Activated CD4-positive, alpha-beta T cell treated with anti-CD3 and anti-CD28 coated beads, Interleukin-2, Interleukin-6, amounts not matched to agents 100 ng/mL and 50 ng/mL, durations not matched to agents 16 hours and 8 hours (primary cell): ENCODE results near the gene SUSD6.

Source experiments
- DNase-seq: peaks from one replicate; pipeline ENCODE4 v3.0.0-alpha.2; 2020

Gene SUSD6

DNA sequence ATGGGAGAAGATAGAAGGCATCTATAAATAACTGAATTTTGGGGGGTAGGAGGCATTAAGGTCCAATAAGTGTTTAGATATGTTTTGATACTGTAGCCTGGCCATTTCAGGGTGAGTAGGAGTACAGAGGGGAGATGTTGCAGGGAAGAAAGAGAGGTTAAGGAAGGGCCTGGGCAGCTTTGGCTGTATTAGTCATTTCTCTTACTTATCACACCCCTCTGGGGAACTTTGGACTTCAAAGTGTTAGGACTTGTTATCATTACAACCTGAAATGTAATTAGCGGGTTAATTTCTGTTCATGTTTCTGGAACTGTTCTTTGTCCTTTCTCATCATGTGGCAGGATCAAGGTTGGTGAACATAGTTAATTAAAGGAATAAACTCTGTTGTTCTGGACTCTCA is 40.3 kb downstream of the SUSD6 start:
- DNase-seq = no peak

DNA sequence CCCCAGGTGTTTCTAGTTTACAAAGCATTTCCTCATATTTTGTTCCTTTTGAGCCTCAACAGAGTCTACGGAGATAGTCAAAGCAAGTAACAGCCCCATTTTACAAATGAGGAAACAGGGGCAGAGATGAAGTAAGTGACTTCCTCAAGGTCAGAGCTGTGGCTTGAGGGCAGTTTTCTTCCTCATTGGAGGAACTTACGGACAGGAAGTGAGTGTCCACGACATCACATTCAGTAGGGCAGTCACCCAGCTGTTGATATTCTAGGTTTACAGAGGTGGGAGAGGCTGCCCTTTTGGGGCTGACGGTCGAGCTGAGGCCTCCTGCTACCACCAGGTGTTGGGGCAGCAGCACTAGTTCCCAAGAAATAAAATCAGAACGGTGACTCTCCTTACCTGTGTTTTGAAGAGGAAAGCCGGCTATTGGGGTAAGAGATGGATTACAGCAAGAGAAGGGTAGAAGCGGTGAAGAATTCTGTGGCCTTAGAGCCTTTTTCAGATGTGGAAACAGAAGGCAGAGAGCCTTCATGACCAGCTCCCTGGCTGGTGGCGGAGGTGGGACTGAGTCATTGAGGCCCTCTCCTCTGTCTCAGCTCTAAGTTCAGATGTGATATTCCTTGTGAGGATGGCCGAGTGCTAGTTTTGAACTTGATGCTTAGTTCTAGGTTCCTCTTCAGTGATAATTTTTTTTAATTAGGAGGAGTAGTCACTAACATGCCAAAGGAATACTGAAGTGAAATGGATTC is 41.7 kb downstream of the SUSD6 start:
- peak; percentile 30 for DNase-seq

DNA sequence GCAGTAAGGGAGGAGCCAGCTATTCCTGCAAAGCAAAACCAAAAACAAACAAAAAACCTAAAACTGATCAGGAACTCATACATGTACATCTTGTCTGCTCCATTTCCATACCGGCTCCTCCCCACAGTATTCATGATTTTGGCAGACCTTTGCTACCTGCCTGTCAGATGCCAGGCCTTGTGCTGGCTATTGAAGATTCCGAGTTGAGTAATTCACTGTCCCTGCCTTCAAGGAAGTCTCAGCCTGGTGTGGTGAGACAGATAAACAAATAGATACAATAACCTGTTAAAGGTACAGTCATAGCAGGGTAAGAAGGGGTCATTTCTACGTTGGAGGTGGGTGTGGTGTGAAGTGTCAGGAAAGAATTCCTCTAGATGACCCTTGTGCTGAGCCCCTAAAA is 42.7 kb downstream of the SUSD6 start:
- no peak for DNase-seq

DNA sequence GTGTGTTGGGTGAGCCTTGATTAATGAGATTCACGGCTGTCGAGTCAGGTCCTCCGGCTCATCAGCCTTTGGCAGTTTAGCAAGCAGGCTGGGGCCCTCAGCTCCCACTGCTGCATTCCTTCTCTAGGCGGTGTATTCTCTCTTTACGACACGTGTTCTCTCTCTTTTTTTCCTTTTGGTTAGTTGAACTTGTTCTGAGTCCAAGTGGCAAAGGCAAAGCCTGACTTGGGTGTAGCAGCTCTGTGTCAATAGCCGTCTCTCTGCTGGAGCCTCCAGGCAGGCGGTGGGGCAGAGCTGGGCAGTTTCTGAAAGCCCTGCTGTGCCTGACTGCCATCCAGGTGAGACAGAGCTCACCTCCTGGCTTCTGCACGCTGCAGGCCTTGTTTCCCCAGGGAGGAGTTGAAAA is 46.6 kb downstream of the SUSD6 start:
- no peak for DNase-seq

DNA sequence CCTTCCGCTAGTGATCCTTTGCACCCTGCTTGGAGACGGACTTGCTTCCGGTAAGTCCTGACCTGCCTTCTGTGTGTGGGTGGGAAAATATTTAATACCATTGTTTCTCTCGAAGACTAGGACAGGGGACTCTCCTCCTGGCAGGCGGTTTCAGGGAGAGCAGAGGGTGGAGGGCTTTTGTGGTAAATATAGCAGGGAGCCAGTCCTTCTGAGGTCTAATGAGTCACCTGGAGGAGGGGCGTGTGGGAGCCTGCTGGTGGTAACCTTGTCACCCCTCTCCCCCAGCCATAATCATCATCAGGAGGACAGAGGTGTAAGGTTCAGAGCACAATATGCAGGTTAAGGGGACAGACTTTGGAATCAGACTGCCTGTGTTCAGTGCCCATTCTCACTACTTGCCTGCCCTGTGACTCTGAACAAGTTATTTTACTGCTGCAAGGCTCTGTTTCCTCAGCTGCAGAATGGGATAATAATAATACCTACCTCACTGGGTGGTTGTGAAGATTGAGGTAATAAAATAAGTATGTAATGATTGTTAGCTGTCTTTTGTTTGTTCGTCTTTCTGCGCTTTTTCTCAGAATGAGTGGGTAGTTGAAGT is 47.4 kb downstream of the SUSD6 start:
- DNase-seq = peak; percentile 71

DNA sequence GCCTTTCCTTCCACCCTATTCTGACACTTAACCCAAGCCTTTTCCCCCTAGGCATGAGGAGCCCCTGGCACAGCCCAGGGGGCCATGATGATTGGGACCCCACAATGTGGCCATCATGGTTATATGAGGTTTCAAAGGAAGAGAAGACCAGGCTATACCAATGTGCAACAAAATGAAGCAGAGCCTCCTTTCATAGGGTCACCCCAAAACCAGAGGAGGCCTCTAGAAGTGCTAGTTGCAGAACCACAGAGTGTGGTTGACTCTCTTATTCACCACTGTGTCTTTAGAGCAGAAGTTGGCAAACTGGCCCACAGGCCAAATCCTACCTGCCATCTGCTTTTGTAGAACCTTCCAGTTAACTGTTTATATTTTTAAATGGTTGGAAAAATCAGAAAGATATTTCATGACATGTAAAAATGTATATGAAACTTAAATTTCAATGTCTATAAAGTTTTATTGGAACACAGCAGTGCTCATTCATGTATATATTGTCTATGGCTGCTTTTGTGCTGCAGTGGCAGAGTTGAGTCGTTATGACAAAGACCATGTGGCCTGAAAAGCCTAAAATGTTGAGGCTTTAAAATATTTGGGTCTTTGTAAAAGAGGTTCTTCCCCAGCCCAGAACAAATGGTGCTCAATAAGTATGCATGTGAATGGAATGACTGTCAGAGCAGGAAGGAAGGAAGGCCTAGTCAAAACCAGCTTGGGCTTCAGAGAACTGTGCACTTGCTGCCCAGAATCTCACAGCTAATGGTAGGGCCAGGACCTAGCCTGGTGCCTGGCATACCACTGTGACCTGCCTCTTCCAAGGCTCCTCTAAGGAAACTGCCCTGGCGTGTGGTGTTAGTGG is 49.2 kb downstream of the SUSD6 start:
- DNase-seq = peak; percentile 85

DNA sequence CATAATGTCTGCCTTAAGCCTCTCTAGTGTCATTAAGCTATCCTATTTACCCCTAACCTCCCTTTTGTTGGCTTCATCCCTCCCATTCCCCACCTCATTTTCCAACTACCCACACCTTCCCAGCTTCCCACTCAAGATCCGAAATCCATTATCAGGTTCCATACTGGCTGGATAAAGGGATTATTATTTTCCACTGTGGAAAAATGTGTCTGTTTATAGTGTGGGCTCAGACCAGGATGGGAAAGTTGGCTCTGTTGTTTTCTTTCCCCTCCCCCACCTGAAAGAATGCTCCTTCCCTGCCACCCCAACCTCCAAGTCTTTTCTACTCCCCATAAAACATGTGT is 49.8 kb downstream of the SUSD6 start:
- DNase-seq = no peak

DNA sequence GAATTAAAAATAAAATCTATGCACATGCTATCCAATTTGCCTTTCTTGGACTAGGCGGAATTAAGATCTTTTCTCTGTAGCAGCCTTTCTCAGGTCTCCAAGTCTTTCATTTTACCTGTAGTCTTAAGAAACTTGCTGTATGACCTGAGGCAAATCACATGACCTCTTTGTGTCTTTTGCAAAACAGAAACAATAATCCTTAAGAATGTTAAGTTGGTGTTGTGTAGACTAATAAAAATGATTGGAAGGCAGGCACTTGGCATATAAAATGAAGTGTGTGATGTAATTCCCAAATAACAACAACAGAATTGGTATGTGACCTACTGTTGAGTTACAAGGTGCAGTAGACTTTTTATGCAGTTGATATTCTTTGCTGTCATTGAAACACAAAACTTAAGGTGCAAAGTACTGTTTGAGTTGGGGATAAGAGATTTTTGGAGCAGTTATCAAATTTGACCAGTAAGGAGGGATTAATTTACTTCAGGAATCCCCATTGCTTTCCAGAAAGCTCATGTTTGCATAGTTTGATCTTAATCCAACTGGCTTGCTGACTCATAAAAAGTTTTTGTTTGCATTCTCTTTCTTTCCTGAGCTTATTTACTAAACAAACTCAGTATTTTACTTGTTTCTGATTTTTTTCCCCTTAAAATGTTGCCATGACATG is 51.4 kb downstream of the SUSD6 start:
- DNase-seq = no peak

DNA sequence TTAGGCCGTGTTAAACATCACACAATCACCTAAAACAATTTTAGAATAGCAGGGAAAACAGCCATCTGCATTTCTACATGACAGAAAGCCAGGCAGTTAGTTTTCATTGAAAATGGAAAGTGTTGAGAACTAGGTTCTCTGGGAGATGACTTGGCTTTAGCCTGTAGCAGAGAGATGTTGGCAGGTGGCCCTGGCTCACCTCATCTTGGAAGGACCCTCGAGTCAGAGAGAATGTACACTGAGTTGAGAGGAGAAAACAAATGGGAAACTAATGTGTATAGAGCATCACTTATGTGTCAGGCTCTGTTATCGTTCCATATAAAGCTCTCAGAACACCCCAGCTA is 51.9 kb downstream of the SUSD6 start:
- no peak for DNase-seq

DNA sequence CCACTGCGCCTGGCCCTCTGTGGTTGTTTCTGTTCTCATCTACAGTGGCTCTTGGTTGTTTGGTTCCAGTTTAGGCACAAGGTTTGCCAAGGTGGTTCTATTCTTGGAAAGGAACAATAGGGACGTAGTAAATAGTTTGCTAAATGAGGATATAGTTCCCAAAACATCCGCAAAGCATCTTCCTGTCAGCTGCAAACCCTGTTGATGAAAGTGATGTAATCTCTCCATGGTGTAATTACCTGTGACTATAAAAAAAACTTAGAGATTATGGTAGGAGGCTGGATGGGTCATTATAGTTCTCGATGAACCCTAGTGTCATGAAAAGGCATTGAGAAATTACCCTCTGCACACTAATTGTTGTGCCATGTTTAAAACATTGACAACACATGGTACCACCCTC is 52.9 kb downstream of the SUSD6 start:
- DNase-seq = no peak

DNA sequence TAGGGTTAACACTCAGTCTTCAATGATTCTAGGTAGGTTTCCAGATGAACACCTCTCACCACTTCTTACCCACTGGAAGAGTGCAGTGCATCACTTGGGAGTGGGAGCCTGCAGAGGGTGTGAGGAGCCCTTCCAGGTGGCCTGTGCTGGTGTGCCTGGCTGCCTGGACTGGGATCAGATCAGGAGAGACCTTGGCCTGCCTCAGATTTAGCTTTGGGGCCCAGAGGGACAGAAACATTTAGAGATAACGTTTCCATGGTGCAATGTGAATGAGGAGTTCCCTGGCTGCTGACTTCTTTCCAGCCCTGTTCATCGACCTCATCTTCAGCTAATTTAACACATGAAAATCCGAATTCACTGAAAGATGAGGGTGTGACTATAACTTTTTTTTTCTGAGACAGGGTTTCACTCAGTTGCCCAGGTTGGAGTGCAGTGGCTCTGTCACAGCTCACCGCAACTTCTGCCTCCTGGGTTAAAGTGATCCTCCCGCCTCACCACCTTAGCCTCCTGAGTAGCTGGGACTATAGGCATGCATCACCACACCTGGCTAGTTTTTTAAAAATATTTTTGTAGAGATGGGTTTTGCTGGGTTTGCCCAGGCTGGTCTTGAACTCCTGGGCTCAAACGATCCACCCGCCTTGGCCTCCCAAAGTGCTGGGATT is 53.6 kb downstream of the SUSD6 start:
- no peak for DNase-seq

DNA sequence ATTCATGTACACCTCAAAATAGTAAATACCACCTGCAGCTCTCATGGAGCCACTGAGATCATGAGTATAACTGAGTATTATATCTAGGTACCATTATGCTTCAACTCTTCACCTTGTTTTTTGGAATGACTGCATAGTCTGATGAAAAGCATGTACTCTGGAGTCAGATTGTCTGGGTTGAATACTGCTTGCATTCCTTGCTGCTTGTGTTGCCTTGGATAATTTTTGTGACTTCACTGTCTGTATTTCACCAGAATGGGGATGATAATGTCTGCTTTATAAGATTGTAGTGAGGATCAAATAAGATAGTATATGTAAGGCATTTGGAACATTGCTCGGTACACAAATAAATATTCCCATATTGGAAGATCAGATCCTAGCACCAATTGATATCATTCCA is 54.2 kb downstream of the SUSD6 start:
- DNase-seq = no peak

DNA sequence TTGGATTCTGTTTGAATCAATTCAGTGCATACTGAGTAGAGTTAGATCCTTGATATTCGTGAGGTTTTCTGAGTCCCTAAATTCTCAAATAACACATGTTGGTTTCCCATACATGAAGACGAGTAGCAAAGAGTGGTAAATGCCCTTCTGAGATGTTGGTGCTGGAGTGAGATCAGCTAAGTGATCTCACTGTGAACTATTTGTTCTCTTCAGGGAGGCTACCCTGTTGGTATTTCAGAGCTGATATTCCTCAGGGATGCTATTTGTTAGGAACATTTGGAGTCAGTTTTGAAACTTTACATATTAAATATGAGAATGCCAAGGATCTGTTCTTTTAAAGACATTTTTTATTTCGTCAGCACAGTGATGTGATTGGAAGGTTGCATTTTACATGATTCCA is 54.7 kb downstream of the SUSD6 start:
- no peak for DNase-seq

DNA sequence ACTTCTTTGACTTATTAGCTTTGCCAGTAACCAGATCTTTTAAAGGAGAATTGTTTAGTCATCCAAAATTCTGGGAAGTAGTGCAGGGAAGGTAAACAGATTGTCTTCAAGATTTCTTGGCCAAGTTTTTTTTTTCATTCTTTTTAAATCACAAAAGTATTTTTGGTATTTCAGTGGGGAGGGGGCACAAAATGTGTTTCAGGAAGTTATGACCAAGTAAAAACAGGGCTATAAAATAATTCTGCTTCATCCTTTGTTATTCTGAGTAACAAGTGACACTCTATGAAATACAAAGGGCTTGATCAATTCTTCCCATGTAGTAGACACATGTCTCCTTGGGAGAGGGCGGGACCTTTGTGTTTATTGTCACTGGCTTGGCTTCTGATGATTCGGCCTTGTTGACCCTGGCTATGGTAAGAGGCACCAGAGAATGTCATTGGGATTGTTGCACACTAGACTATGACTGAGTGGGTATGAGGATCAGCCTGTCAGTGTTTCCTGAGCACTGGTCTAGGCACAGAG is 55.4 kb downstream of the SUSD6 start:
- DNase-seq = no peak

DNA sequence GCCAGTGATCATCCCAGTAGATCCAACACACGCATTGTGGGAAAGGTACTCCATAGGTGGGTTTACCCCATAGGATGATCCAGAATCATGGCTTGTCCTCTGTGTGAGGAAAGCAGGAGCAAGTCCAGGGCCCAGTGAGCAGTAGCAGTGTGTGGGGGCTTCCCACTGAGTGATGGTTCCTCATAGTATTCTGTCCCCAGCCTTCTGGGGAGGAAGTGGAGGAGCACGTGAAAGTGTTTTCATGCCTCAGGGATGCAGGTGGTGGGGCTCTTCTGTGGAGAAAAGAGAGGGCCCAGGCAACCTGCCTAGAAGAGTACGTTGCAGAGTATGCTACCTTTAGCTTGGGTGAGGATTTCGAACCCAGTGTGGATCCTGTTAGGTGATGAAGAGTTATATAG is 56.5 kb downstream of the SUSD6 start:
- no peak for DNase-seq

DNA sequence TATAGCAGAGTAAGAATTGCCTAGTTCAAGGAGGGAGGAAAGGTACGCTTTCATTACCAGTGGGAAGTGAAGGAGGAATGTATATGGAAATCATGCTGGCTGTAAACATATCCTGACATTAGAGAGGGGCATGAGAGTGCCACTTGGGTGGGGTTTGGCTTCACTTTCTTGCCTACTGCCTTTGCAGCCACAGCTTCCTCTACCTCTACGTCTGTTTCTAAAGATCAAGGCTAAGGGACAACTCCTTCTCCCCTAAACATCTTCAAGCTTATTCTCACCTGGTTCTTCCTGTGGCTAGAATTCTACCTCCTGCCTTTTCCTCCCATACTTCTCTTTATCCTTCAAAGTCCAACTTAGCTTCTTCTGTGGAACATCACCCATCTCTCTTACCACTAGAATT is 58.0 kb downstream of the SUSD6 start:
- DNase-seq = no peak

DNA sequence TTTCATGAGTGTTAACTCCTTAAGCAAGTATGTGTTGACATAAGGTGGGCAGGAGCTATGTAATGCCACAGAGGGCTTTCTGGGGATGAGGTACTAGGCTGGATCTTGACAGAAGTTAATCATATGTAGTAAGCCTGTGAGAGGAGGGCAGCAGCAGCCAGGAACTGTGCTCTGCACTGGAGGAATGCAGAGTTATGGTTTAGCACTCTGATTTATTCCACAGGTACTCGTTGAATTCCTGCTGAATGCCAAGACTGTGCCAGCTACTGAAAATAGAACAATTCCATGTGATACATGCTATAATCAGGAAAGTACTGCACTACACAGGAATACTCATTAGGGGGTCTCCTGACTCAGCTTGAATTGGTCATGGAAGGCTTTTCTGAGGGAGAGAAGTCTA is 58.7 kb downstream of the SUSD6 start:
- no peak for DNase-seq

DNA sequence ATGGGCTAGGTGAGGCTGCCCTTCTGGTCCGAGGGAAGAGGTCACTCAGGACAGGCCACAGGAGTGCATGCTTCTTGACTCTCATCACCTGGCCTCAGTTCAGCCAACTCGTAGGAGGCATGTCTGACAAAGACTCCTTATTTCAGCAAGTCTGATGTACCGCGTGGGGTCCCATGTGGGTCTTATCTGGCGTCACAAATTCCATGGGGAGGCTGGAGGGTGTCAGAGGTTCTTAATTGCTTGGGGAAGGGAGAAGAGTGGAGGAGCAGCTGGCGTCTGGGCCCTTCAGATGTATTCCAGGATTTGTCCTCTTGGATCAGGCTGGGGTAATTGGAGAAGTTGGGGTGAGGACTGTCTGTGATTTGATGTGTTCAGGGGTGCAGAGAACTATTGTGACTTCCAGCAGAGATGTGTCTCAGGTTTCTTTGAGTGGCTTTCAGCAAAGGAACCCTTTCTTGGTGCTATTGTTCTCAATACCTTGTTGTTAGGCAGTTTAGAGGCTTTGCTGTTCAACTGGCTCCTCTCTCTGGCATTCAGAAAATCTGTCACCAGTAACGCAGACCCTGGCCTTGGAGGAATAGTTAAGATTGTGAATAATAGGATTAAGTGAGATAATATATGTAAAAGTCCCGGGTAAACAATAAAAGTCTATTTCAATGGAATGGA is 60.1 kb downstream of the SUSD6 start:
- no peak for DNase-seq

DNA sequence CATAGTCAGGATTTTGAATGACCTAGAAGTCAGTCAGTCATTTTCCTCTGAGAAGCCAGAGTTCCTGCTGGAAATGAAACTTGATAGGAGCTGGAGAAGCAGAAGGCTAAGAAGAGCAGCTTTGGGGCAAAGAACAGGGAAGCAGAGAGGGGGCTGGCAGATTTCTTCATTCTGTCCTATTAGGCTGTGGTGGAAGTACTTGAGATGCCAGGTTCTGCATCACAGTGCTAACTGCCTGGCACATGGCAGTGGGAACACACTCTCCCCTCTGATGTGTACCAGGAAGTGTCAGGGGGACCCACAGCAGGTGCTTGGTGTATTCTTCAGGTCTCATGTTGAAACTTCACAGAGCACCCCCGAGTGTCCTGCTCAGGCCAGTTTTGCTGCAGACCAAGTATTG is 61.0 kb downstream of the SUSD6 start:
- no peak for DNase-seq

DNA sequence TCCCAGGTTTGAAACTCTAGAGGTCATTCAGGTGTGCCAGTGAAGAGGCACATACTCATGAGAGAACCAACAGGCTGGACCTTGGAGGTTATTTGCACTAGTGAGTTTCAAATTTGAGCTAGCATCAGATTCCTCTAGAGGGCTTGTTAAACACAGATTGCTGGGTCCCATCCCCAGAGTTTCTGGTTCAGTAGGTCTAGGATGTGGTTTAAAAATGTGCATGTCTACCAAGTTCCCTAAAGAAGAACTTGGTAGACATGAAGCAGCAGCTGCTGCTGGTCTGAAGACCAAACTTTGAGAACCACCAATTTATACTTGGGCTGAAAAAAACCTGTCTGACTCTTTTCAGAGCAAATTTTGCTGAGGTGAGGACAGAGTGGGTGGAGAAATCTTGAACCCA is 61.7 kb downstream of the SUSD6 start:
- DNase-seq = peak; percentile 52

DNA sequence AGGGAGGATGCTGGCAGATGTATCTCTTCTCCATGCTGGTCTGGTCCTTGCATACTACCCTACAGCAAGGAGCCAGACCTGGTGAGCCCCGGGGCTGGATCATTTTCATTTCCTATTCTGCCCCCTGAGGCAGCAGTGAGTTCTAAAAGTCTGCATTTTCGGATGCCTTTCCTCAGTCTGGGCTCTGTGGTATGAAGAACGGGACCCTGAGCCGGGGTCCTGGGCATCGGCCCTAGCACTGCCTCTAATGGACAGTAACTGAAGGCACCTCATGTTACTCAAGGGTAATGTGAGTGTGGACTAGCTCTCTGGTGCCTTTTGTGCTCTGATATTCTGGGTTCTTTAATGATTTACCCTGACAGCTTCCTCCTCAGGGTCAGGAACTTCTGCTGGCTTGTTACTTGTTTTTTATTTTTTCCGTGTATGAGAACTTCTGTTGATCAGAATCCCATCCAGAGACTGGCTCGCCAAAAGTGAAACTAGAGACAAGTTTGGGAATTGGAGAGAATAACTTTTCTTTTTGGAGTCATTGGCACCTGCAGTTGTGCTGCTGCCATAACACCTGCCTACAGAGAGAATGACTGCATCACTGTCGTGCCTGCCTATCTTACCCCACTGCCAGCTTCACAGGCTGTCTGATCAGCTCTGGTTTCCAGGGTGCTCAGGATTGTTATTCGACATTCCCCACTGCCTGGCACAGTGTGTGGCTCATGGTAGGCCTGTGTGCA is 62.3 kb downstream of the SUSD6 start:
- peak; percentile 49 for DNase-seq
